GM23248 (cell line): ENCODE data around the gene LANCL3.

Source experiments
- EZH2 ChIP-seq: fragments of 200-600 bp; sonication (generic); IDR thresholded peaks from 2 replicates; pipeline ENCODE4 v1.6.1; 2018; ENCODE audit warnings: antibody characterized with exemption, mild to moderate bottlenecking; ENCODE audit not compliant: insufficient read depth, poor library complexity, severe bottlenecking
- EZH2phosphoT487 ChIP-seq: fragments of 200-600 bp; sonication (generic); IDR thresholded peaks from 2 replicates; pipeline ENCODE4 v1.6.1; 2018; ENCODE audit warnings: antibody characterized with exemption, moderate library complexity, mild to moderate bottlenecking, low read depth; ENCODE audit not compliant: insufficient read depth

GRCh38 chrX:37711991-37712390, 140.5 kb downstream of the LANCL3 start:
- TF ChIP-seq EZH2 (no peak), EZH2phosphoT487 (no peak)
